BLaER1 treated with 17β-estradiol and CSF1 and Interleukin-3, amounts not matched to agents 10 nM and 100 nM (cell line): Measurements from ENCODE around the gene CHRDL2.

ENCODE experiments used
- H3K27ac ChIP-seq, 11 experiments: shearing (Covaris generic); formaldehyde crosslinking; 2 replicates each; pipeline ENCODE4 v1.8.1; 2022
- H3K27me3 ChIP-seq, 11 experiments: shearing (Covaris generic); formaldehyde crosslinking; 2 replicates each; pipeline ENCODE4 v1.8.1; 2022
- H3K36me3 ChIP-seq, 11 experiments: shearing (Covaris generic); formaldehyde crosslinking; 2 replicates each; pipeline ENCODE4 v1.8.1; 2022
- H3K4me1 ChIP-seq, 10 experiments: shearing (Covaris generic); formaldehyde crosslinking; 2 replicates each; pipeline ENCODE4 v1.8.1; 2022
- H3K4me2 ChIP-seq, 11 experiments: shearing (Covaris generic); formaldehyde crosslinking; 2 replicates each; pipeline ENCODE4 v1.8.1; 2022
- H3K4me3 ChIP-seq, 10 experiments: shearing (Covaris generic); formaldehyde crosslinking; 2 replicates each; pipeline ENCODE4 v1.8.1; 2022
- H3K9ac ChIP-seq, 11 experiments: shearing (Covaris generic); formaldehyde crosslinking; 2 replicates each; pipeline ENCODE4 v1.8.1; 2022
- H3K9me3 ChIP-seq, 11 experiments: shearing (Covaris generic); formaldehyde crosslinking; replicated peaks in 1 of 11; 2 replicates each; pipeline ENCODE4 v1.8.1; 2022
- H4K20me1 ChIP-seq, 11 experiments: shearing (Covaris generic); formaldehyde crosslinking; 2 replicates each; pipeline ENCODE4 v1.8.1; 2022
- Cebpa-rat ChIP-seq, 11 experiments: shearing (Covaris generic); IDR thresholded peaks; 2 replicates each; pipeline ENCODE4 v1.8.1; 2022

Gene CHRDL2

GRCh38 chr11:74680703-74681531 lies 50.3 kb downstream of the CHRDL2 start:
- no peak overlapping the region for H3K27ac ChIP-seq
- no peak overlapping the region for H3K4me3 ChIP-seq
- peaks cover 0 to 19% (median 2%) of the 10 kb centered on the region in 10 experiments; a peak in 11 of 20 replicates for H3K4me1 ChIP-seq
- H4K20me1 ChIP-seq = no peaks in the 10 kb centered on the region
- TF ChIP-seq Cebpa-rat (IDR thresholded peaks at IDR 0.05) = no peak
- H3K9ac ChIP-seq = no peak overlapping the region
- H3K36me3 ChIP-seq = no peaks in the 10 kb centered on the region
- H3K9me3 ChIP-seq = no peaks in the 10 kb centered on the region
- H3K4me2 ChIP-seq = no peak overlapping the region
- H3K27me3 ChIP-seq = peaks cover 21 to 39% (median 32%) of the 10 kb centered on the region in 11 experiments

DNA sequence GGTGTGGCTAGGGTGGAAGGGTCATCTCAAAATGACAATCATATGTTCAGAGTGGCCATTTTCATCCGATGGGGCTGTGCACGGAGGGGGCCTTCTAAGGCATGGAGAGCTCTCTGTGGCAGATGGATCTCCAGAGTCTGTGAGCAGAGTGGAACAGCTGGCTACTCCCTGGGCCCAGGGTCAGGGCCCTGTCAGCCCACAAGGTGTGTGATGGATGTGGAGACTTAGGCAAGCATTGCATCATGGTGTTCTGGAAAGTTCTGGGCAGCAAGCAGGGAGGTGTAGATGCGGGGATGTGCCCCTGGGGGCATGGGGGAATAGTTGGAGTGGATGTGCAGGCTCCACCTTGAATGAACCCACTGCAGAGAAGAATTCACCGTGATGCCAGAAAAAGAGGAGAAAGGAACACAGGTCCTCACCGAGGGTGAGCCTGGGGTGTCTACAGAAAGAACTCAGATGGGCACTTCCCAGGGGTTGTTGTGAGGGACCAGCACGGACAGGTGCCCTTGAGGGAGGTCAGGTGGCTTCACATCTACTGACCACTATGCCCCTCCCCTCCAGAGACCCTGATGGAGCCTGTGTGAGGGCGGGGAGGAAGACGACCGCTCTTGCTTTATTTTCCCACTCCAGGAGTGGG lies 51.1 kb downstream of the CHRDL2 start:
- Histone ChIP-seq H3K9ac (no peak overlapping the region), H3K9me3 (no peaks in the 10 kb centered on the region), H3K36me3 (no peaks in the 10 kb centered on the region), H3K27me3 (peaks cover 21 to 39% (median 32%) of the 10 kb centered on the region in 11 experiments), H3K4me1 (peaks cover 0 to 14% (median 0%) of the 10 kb centered on the region in 10 experiments; a peak in 9 of 20 replicates), H4K20me1 (no peaks in the 10 kb centered on the region), H3K27ac (no peak overlapping the region), H3K4me3 (no peak overlapping the region), H3K4me2 (no peak overlapping the region)
- TF ChIP-seq Cebpa-rat (IDR thresholded peaks at IDR 0.05) = no peak

- Histone ChIP-seq H4K20me1 (no peaks in the 10 kb centered on the region), H3K9me3 (peaks cover 0 to 2% (median 0%) of the 10 kb centered on the region in 11 experiments; a peak in 2 of 22 replicates), H3K9ac (no peak overlapping the region), H3K4me1 (peaks cover 0 to 9% (median 0%) of the 10 kb centered on the region in 10 experiments; a peak in 7 of 20 replicates), H3K36me3 (no peaks in the 10 kb centered on the region), H3K27ac (no peak overlapping the region), H3K4me3 (no peak overlapping the region), H3K4me2 (no peak overlapping the region), H3K27me3 (peaks cover 21 to 34% (median 27%) of the 10 kb centered on the region in 11 experiments)
- no peak for TF ChIP-seq Cebpa-rat (IDR thresholded peaks at IDR 0.05)
These were observed 51.7 kb downstream of the CHRDL2 start for GRCh38 chr11:74679513-74679865.

DNA sequence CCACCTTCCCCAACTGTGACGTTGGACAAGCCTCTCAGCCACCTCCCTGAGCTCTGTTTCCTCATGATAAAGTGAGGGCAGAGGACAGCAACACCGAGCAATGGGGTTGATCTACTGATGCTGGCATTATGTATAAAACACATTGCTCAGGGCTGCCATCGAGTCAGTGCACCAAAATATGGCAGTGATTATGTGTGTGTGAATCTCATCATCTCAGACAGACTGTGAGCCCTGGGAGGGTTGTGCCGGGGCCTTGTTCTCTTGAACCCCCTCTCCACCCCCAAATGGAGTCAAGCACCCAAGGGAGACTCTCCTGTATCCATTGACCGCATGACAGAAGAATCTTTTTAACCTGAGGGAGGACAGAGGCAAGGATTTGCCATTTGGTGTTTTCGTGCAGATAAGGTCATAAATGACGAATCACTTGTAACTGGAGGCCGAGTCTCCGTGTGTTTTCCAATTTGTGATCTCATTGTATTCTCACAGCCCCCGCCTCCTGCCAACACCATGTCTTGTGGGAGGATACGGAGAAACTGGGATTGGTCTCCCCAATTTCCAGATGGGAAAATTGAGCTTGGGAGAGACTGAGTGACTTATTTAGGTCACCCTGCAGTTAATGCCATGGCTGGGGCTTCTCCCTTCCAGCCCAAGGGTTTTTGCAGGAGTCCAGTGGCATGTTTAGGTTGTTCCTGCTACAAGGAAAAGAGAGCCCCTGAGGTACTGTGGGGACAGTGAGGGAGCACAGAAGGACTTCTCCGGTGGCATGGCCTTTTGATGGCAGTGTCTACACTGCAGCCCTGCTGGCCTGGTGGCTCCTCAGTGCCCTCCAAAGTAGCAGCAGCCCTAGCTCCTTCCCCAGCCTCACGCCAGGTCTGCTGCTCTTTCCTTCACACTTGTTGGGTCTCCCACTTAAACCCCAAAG lies 52.4 kb downstream of the CHRDL2 start:
- no peak for TF ChIP-seq Cebpa-rat (IDR thresholded peaks at IDR 0.05)
- Histone ChIP-seq H3K27me3 (peaks cover 16 to 28% (median 20%) of the 10 kb centered on the region in 11 experiments), H3K36me3 (no peaks in the 10 kb centered on the region), H3K9ac (no peak overlapping the region), H3K4me3 (no peak overlapping the region), H3K4me1 (peaks cover 0 to 7% (median 0%) of the 10 kb centered on the region in 10 experiments; a peak in 1 of 20 replicates), H3K9me3 (peaks cover 0 to 6% (median 0%) of the 10 kb centered on the region in 11 experiments; a peak in 2 of 22 replicates), H3K27ac (no peak overlapping the region), H3K4me2 (no peak overlapping the region), H4K20me1 (no peaks in the 10 kb centered on the region)

DNA sequence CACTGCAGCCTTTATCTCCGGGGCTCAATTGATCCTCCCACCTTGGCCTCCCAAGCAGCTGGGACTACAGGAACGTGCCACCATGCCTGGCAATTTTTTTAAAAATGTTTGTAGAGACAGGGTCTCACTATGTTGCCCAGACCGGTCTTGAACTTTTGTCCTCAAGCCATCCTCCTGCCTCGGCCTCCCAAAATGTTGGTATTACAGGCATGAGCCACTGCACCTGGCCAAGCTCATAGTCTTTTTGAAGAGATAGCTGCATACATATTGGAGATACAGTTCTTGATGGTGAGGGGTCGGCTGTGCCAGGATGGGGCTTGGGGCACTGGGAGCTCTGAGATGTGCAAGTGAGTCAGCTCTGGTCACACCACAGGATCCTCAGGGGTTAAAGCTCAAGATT lies 53.2 kb downstream of the CHRDL2 start:
- Histone ChIP-seq H3K4me2 (no peak overlapping the region), H3K27me3 (peaks cover 8 to 20% (median 12%) of the 10 kb centered on the region in 11 experiments), H3K4me3 (no peak overlapping the region), H3K36me3 (no peaks in the 10 kb centered on the region), H3K27ac (no peak overlapping the region), H3K9me3 (peaks cover 0 to 6% (median 0%) of the 10 kb centered on the region in 11 experiments; a peak in 2 of 22 replicates), H3K4me1 (peaks cover 0 to 12% (median 0%) of the 10 kb centered on the region in 10 experiments; a peak in 4 of 20 replicates), H4K20me1 (no peaks in the 10 kb centered on the region), H3K9ac (no peak overlapping the region)
- TF ChIP-seq Cebpa-rat (IDR thresholded peaks at IDR 0.05) = no peak

DNA sequence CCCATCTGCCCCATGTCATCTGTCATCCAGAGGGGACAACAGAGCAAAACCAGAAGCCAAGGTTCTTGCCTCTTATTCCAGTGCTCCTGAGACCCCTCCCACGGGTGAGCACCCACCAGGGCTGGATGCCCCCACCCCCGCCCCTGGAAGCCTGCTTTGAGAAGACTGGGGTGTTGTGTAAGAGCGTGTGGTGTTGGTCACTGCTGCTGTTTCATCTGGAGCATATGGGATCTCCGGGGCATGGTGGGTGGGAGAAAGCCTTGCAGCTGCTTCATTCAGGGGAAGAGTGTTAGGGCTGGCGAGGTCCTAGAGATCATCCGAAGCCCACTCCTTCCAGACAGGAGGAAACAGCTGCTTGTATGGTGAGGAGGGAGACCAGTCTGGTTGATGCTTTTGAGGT lies 54.1 kb downstream of the CHRDL2 start:
- Histone ChIP-seq H4K20me1 (no peaks in the 10 kb centered on the region), H3K4me2 (no peak overlapping the region), H3K4me1 (peaks cover 0 to 20% (median 0%) of the 10 kb centered on the region in 10 experiments; a peak in 6 of 20 replicates), H3K27ac (no peak overlapping the region), H3K9me3 (peaks cover 0 to 6% (median 0%) of the 10 kb centered on the region in 11 experiments; a peak in 2 of 22 replicates), H3K27me3 (peaks cover 0 to 11% (median 3%) of the 10 kb centered on the region in 11 experiments; a peak in 15 of 22 replicates), H3K9ac (no peak overlapping the region), H3K4me3 (no peak overlapping the region), H3K36me3 (no peaks in the 10 kb centered on the region)
- TF ChIP-seq Cebpa-rat (IDR thresholded peaks at IDR 0.05) = no peak

DNA sequence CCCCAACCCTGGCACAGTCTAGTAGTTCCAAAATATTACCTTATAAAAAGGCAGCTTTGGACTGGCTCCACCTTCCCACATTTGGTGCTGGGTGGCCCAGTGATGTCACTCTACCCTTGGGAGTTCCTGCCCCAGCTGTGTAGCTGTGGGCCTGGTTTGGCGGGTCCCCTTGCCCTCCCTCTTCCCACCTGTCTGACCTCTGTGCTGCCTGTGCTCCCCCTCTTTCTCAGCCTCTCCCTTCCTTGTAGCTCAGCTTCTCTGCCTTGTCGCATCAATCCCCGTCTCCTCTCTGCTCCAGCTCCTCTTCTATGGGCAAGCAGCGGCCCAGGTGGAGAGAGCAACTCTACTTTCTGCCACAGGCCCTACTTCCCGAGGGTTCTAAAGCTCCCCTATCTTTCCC lies 54.6 kb downstream of the CHRDL2 start:
- H3K4me3 ChIP-seq = no peak overlapping the region
- H3K9me3 ChIP-seq = peaks cover 0 to 6% (median 0%) of the 10 kb centered on the region in 11 experiments; a peak in 2 of 22 replicates
- no peak overlapping the region for H3K9ac ChIP-seq
- H3K27ac ChIP-seq = no peak overlapping the region
- H4K20me1 ChIP-seq = no peaks in the 10 kb centered on the region
- peaks cover 0 to 6% (median 0%) of the 10 kb centered on the region in 11 experiments; a peak in 2 of 22 replicates for H3K27me3 ChIP-seq
- no peak for TF ChIP-seq Cebpa-rat (IDR thresholded peaks at IDR 0.05)
- H3K4me2 ChIP-seq = no peak overlapping the region
- peaks cover 0 to 20% (median 0%) of the 10 kb centered on the region in 10 experiments; a peak in 6 of 20 replicates for H3K4me1 ChIP-seq
- no peaks in the 10 kb centered on the region for H3K36me3 ChIP-seq

GRCh38 chr11:74675761-74676160 lies 55.5 kb downstream of the CHRDL2 start:
- no peak overlapping the region for H3K4me3 ChIP-seq
- no peaks in the 10 kb centered on the region for H3K27me3 ChIP-seq
- H4K20me1 ChIP-seq = no peaks in the 10 kb centered on the region
- H3K9ac ChIP-seq = no peak overlapping the region
- no peak for TF ChIP-seq Cebpa-rat (IDR thresholded peaks at IDR 0.05)
- no peaks in the 10 kb centered on the region for H3K36me3 ChIP-seq
- no peak overlapping the region for H3K27ac ChIP-seq
- no peak overlapping the region for H3K4me2 ChIP-seq
- peaks cover 0 to 20% (median 0%) of the 10 kb centered on the region in 10 experiments; a peak in 6 of 20 replicates for H3K4me1 ChIP-seq
- H3K9me3 ChIP-seq = peaks cover 0 to 6% (median 0%) of the 10 kb centered on the region in 11 experiments; a peak in 2 of 22 replicates
